Pons (tissue), 1 donor: ENCODE measurements around the gene MAGI1.

Source experiments
- DNase-seq: peaks from one replicate; pipeline ENCODE4 v3.0.0-alpha.2; 2016; ENCODE audit warnings: low spot score

Gene MAGI1

GRCh38 chr3:65350801-65351476 lies 687.8 kb downstream of the MAGI1 start:
- no peak for DNase-seq

DNA sequence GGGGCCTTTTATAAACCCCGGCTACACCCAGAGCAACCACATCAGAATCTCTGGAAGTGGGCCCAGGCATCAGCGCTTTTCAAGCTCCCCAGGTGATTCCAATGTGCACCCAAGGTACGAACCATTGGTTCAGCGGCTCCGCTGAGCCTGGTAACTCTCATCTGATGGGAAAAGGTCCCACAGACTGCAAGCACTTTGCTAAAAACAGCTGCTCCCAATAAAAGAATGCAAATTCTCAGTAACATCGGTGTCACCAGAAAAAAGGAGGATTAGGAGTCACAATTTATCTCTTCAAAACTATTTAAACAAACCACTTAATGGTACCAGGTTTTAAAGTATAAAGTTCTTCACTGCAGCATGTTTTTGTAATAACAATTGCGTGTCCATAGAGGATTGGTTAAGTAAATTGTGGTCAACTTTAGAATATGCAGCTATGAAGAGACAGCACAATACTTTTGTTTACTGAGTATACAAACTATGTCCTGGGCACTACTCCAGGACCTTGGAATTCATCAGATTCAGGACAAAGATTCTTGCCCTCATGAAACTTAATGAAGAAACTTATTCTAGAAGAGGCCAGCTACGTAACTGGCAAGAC lies 690.2 kb downstream of the MAGI1 start:
- DNase-seq, result no peak

GRCh38 chr3:65347166-65347565 lies 691.6 kb downstream of the MAGI1 start:
- no peak for DNase-seq

GRCh38 chr3:65344846-65345245 lies 693.9 kb downstream of the MAGI1 start:
- no peak for DNase-seq

- DNase-seq, result no peak
Measured at GRCh38 chr3:65344444-65344843, 694.3 kb downstream of the MAGI1 start.

DNA sequence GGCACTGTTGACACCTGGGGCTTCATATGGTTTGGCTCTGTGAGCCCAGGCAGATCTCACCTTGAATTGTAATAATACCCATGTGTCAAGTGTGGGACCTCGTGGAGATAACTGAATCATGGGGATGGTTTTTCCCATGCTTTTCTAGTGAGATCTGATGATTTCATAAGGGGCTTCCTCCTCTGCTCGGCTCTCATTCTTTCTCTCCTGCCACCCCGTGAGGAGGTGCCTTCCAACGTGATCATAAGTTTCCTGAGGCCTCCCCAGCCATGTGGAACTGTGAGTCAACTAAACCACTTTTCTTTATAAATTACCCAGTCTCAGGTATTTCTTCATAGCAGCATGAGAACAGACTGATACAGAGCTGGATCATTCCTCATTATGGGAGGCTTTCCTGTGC lies 695.0 kb downstream of the MAGI1 start:
- DNase-seq, result no peak

DNA sequence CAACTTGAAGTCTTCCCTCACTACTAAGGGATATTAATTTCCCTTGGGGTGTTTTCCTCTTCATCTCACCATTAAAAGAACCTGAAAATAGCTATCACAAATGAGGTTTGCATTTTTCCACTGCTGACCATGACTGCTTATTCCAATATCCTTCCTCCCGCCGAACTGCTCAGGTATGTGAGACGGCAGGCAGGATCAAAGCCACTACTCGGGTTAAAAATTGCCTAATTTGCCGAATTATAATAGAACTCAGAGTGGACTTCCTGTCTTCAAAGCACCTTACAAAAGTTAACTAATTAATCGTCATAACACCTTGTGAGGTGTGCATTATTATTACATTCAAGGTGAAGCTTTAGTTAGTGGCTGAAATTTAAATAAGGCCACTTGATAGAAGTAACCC lies 695.7 kb downstream of the MAGI1 start:
- DNase-seq, result no peak

DNA sequence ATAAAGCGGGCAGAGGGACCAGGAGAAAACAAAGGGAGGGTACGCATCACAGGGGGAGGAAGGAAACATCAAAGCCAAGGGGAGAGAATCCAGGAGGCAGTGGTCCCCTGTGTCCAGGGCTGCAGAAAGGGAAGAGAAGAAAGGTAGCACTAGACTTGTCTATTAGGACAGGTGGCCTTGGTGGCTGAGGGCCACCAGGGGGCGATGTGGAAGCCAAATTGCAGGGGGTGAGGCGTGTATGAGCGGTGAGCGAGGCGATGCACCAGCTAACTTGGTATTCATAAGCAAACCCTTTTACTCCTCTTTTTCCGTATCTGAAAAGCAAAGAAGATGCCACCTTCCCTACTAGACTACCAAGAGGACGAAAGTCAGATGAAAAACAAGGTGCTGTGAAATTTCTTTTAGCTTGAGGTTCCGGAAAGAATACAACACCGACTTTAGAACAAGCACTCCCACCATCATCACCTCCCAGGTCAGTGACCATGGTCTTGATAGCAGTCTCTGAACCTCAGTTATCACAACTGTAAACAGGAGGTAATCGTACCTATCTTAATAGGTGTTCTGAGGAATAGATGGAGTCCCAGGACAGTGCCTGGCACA lies 696.5 kb downstream of the MAGI1 start:
- peak; percentile 26 for DNase-seq

- no peak for DNase-seq
Measured at GRCh38 chr3:65339192-65339740, 699.5 kb downstream of the MAGI1 start.

DNA sequence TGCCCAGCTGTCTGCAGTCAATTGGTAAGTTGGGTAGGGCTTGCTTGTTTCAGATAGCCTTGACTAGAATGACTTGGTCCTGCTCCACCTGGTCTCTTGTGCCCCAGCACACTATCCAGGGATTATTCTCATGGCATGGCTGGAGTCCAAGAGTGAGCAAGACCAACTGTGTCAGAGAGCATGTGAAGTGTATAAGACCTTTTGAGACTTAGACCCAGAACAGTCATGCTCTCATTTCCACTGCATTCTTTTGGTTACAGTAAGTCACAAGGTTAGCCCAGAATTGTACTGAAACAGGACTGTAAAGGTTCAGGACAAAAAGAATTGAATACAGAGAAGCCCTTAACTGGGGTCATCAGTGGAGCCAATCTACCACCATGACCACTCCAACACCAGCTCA lies 700.1 kb downstream of the MAGI1 start:
- no peak for DNase-seq

DNA sequence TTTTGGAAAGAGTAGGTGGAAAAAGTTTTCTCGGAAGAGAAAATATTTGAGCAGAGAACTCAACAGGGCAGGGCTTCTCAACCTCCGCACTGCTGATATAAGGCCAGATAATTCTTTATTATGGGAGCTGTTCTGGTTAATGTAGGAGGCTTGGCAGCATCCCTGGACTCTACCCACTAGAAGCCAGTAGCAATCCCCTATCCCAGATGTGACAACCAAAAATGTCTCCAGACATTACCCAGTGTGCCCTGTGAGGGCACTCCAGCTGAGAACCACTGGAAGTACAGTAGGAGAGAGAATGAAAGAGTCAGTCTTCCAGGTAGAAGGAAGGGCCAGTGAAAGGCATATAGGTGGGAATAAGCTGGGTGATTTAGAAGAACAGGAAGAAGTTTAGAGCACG lies 703.1 kb downstream of the MAGI1 start:
- no peak for DNase-seq

GRCh38 chr3:65334045-65334665 lies 704.6 kb downstream of the MAGI1 start:
- peak; percentile 45 for DNase-seq

GRCh38 chr3:65331730-65332129 lies 707.0 kb downstream of the MAGI1 start:
- DNase-seq, result no peak

DNA sequence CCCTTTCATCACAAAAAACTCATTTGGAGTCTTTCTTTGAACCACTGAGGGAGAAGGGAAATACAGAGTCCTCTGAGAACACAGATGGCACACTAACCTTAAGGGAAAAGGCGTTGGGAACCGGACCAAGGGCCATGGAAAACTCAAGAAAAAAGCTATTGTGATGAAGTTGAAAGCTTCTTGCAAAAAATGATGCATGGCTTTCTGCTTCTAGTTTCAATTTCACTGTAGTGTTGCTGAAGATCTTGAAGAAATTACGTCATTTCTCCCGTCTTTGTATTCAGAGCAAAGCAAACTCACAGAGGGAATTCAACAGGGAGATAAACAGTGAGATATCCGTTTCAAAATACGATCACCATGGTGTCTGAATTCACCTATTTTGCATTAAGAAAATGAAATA lies 708.6 kb downstream of the MAGI1 start:
- peak; percentile 15 for DNase-seq

DNA sequence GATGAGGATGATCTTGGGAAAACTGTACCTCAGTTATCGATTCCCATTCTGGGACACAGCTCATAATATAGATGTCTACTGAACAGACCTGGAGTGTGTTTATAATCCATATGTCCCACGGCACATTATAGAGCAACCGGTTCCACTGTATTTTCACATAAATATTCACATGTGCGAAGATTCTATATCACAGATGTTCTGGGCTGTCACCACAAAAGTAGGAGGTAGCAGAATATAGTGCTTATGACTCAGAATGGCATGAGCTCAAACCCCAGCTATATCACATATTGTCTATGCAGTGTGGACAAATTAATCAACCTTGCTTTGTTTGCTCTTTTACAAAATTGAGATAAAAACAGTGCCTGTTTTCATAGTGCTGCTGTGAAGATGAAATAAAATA lies 710.6 kb downstream of the MAGI1 start:
- no peak for DNase-seq

GRCh38 chr3:65326574-65326973 lies 712.1 kb downstream of the MAGI1 start:
- no peak for DNase-seq

DNA sequence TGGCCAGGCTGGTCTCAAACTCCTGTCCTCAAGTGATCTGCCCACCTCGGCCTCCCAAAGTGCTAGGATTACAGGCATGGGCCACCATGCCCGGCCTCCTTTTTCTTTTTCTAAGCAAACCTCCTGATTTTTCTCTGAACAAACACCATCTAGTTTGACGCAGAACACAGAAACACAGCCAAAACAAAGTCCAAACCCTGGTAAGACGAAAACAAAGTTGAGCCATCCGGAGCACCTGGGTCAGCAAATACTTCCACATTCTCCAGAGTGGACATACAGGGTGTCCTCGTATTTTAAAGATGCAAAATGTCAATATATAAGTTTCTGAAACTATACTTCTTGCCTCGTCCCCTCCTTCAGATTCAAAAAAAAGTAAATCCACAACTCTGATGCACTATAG lies 715.8 kb downstream of the MAGI1 start:
- DNase-seq, result no peak

GRCh38 chr3:65318231-65318630 lies 720.5 kb downstream of the MAGI1 start:
- DNase-seq, result no peak

GRCh38 chr3:65314916-65315315 lies 723.8 kb downstream of the MAGI1 start:
- DNase-seq, result no peak

GRCh38 chr3:65314269-65314668 lies 724.4 kb downstream of the MAGI1 start:
- no peak for DNase-seq

DNA sequence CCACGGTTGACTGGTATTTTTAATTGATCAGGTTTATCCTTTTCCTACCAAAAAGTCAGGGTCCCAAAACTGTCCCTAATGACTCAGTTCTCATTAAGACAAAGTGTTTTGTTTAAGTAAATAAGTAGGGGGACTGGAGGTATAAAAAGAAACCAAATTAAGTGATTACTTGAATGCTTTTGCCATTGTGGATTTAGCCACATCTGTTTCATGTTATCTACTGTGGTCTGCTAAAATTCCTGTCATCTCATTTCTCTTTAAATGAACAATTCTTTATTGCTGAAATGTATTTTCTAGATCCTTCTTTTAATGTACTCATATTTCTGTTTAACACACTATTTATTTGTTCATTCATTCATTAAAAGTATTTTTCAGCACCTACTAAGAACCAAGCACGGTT lies 725.1 kb downstream of the MAGI1 start:
- DNase-seq, result no peak

- DNase-seq, result no peak
Measured at GRCh38 chr3:65305836-65306235, 732.9 kb downstream of the MAGI1 start.
